ENCODE results near the gene DSTN. TPM values are rescaled to one million over a fixed set of nuclear protein-coding genes. Genes with fewer than 3 reads are reported as not detected.

DSTN gene
- total and polyA plus RNA-seq, 8 donors: 334 to 1,254 (median 577) TPM

DNA sequence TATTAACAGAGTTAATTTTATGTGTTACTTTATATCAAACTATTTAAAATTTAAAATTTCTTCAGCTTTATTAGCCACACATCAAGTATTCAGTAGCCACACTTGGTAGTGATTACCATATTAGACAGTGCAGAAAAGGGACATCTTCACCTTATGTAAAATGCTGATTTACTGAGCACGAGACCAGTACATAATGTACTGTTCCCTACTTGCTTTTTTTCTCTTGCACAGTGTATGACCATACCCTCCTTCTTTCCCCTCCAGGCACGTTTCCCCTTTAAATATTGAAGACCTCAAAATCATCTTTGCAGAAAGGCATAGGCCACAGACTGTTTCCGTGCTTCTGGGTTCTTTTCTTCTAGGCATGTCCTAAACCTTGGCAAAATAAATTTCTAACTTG is 17.9 kb downstream of the DSTN start:
- Histone ChIP-seq H3K4me3 (no peak overlapping the region), H3K4me1 (peaks cover 53 to 99% (median 77%) of the 10 kb centered on the region in 4 donors), H3K27me3 (no peaks in the 10 kb centered on the region), H3K36me3 (peaks cover 0 to 7% (median 3%) of the 10 kb centered on the region in 4 donors), H3K27ac (peak overlapping the region in 4 of 5 donors; percentile 43 to 80 (median 74)), H3K9me3 (no peaks in the 10 kb centered on the region)
- 47 to 73% (median 55%) methylated on average over 3 of the region's 3 CpGs for WGBS, 5 donors
- no peak for TF ChIP-seq EP300 (IDR thresholded peaks at IDR 0.05)
- DNase-seq: no peak
- intact Hi-C loops (cut with DNase I; ENCODE audit: low total_unique reads): no loop called here

DNA sequence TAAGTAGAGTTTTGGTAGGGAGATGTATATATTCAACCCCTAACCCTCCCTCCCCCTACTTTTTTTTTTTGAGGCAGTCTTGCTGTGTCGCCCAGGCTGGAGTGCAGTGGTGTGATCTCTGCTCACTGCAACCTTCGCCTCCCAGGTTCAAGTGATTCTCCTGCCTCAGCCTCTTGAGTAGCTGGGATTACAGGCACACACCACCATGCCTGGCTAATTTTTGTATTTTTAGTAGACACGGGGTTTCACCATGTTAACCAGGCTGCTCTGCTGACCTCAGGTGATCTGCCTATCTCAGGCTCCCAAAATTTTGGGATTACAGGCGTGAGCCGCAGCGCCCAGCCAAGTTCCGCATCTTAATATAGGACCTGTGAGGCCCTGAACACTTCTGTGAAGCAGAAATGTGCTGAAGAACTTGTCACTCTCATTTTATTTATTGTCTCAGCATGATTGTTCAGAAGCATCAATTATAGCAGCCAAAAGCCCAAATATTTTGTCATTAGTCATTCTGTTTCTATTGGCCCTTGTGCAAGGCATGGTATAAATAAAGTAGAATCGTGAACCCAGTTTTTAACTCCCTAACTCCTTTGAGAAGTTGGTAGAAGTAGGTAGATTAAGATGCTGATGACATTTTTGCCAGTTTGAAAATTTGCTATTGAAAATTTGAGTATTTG is 19.4 kb downstream of the DSTN start:
- no peaks in the 10 kb centered on the region for H3K9me3 ChIP-seq
- peaks cover 0 to 7% (median 3%) of the 10 kb centered on the region in 4 donors for H3K36me3 ChIP-seq
- TF ChIP-seq POLR2A (IDR thresholded peaks at IDR 0.05) (no peak), POLR2AphosphoS5 (IDR thresholded peaks at IDR 0.05) (no peak), EP300 (IDR thresholded peaks at IDR 0.05) (no peak)
- TF ChIP-seq, protein P1, sequence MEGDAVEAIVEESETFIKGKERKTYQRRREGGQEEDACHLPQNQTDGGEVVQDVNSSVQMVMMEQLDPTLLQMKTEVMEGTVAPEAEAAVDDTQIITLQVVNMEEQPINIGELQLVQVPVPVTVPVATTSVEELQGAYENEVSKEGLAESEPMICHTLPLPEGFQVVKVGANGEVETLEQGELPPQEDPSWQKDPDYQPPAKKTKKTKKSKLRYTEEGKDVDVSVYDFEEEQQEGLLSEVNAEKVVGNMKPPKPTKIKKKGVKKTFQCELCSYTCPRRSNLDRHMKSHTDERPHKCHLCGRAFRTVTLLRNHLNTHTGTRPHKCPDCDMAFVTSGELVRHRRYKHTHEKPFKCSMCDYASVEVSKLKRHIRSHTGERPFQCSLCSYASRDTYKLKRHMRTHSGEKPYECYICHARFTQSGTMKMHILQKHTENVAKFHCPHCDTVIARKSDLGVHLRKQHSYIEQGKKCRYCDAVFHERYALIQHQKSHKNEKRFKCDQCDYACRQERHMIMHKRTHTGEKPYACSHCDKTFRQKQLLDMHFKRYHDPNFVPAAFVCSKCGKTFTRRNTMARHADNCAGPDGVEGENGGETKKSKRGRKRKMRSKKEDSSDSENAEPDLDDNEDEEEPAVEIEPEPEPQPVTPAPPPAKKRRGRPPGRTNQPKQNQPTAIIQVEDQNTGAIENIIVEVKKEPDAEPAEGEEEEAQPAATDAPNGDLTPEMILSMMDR (IDR thresholded peaks at IDR 0.05): no peak
- intact Hi-C loops (cut with DNase I; ENCODE audit: low total_unique reads): no loop called here
- H3K27ac ChIP-seq: peak overlapping the region; percentile 55 to 80 (median 68)
- WGBS, 5 donors: 48 to 74% (median 65%) methylated on average over 8 of the region's 8 CpGs
- DNase-seq: no peak
- H3K27me3 ChIP-seq: no peaks in the 10 kb centered on the region
- peaks cover 60 to 100% (median 82%) of the 10 kb centered on the region in 4 donors for H3K4me1 ChIP-seq
- H3K4me3 ChIP-seq: peak overlapping the region in 2 of 4 donors; percentile 9 to 10

DNA sequence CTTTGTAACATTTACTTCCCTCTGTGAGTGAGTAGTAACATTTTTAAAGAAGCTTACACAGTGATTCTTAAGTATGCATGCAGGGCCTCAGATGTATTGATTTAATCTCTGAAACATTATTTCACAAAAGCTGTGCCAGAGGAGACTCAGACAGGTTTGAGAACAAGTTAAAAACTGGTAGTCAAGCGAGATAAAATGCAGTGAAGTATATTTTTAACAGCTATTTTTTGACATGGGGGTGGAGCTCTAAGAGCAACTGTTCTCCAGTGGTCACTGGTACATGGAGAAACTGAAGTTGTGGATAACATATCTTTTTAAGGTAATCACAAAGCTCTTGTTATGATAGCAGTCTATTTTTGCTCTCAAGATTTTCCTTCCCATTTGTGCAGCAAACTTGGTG is 20.4 kb downstream of the DSTN start:
- Histone ChIP-seq H3K4me1 (peaks cover 61 to 100% (median 85%) of the 10 kb centered on the region in 4 donors), H3K27ac (peak overlapping the region in 4 of 5 donors; percentile 57 to 80 (median 74)), H3K27me3 (no peaks in the 10 kb centered on the region), H3K4me3 (peak overlapping the region in 1 of 4 donors; percentile 10), H3K36me3 (peaks cover 0 to 7% (median 3%) of the 10 kb centered on the region in 4 donors), H3K9me3 (no peaks in the 10 kb centered on the region)
- WGBS, 5 donors: 14 to 39% (median 18%) methylated on average over 1 of the region's 1 CpG
- intact Hi-C loops (cut with DNase I; ENCODE audit: low total_unique reads): no loop called here
- DNase-seq: no peak
- TF ChIP-seq POLR2A (IDR thresholded peaks at IDR 0.05) (no peak), POLR2AphosphoS5 (IDR thresholded peaks at IDR 0.05) (peak in 1 of 3 donors; percentile 41)

DNA sequence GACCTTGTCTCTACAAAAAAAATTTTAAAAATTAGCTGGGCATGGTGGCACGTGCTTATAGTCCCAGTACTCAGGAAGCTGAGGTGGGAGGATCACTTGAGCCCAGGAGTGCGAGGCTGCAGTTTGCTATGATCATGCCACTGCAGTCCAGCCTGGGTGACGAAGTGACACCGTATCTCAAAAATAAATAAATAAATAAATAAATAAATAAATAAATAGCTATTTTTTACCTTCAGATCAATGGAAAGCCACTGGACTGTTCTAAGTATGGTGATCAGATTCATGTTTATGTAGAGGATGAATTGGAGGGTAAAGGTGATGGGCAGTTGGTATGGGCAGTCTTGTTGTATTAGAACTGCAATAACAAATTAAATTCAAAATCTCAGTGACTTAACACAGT is 24.0 kb downstream of the DSTN start:
- intact Hi-C loops (cut with DNase I; ENCODE audit: low total_unique reads): no loop called here
- Histone ChIP-seq H3K27ac (peak overlapping the region; percentile 54 to 80 (median 68)), H3K27me3 (no peaks in the 10 kb centered on the region), H3K36me3 (peaks cover 0 to 5% (median under 1%) of the 10 kb centered on the region in 4 donors), H3K4me3 (no peak overlapping the region), H3K9me3 (no peaks in the 10 kb centered on the region), H3K4me1 (peaks cover 57 to 100% (median 90%) of the 10 kb centered on the region in 4 donors)
- WGBS, 5 donors: 51 to 78% (median 71%) methylated on average over 4 of the region's 4 CpGs
- no peak for DNase-seq
- TF ChIP-seq EP300 (IDR thresholded peaks at IDR 0.05): no peak

DNA sequence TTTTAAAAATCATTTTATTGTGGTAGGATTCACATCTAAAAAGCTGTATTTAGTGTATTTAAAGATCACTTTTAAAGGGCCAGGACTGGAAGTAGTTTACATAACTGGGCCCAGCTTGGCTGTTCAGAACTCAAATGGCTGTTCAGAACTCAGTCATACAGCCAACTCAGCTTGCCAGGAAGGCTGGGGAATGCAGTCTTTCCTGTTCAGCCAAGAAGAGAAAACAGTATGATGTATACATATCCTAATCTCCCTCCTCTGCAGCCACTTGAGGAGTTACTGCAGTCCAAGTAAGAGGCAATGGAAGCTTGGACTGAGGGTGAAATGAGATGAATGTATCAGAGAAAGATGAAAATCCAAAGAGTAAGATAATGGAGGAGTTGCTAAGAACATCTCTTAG is 24.6 kb downstream of the DSTN start:
- Histone ChIP-seq H3K36me3 (peaks cover 0 to 5% (median 4%) of the 10 kb centered on the region in 4 donors), H3K4me1 (peaks cover 57 to 100% (median 87%) of the 10 kb centered on the region in 4 donors), H3K9me3 (no peaks in the 10 kb centered on the region), H3K4me3 (no peak overlapping the region), H3K27ac (peak overlapping the region; percentile 61 to 80 (median 68)), H3K27me3 (no peaks in the 10 kb centered on the region)
- peak; percentile 87 to 94 for DNase-seq
- peak; percentile 61 to 87 (median 78) for TF ChIP-seq POLR2AphosphoS5 (IDR thresholded peaks at IDR 0.05)
- TF ChIP-seq, protein P1 (IDR thresholded peaks at IDR 0.05): no peak
- intact Hi-C loops (cut with DNase I; ENCODE audit: low total_unique reads): no loop called here

DNA sequence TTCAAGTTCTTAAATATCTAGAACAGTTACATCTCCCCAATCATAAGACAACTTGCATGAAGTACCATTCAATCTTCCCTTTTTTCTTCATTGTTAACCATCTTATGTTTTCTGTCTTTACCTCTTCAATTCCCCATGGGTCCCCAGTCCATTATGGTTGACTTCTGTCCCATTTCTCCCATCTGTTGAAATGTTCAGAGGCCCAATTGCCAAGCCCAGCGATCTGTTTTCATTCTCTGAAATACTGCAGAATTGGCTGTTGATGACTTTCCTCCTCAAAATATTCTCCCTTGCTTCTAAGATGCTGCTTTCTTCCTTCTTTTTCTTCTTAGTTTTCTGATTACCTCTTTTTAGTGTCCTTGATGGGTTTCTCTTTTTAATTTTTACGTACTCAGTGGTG is 26.0 kb downstream of the DSTN start:
- intact Hi-C loops (cut with DNase I; ENCODE audit: low total_unique reads): no loop called here
- DNase-seq: no peak
- Histone ChIP-seq H3K36me3 (peaks cover 2 to 7% (median 4%) of the 10 kb centered on the region in 4 donors), H3K27me3 (no peaks in the 10 kb centered on the region), H3K9me3 (no peaks in the 10 kb centered on the region), H3K4me1 (peaks cover 47 to 100% (median 82%) of the 10 kb centered on the region in 4 donors), H3K4me3 (no peak overlapping the region), H3K27ac (peak overlapping the region in 4 of 5 donors; percentile 34 to 80 (median 68))
- WGBS, 5 donors: 74 to 89% (median 89%) methylated on average over 2 of the region's 2 CpGs
- TF ChIP-seq, protein P1 (IDR thresholded peaks at IDR 0.05): no peak

All from stomach (tissue), 9 donors.